PFSK-1 (cell line): ENCODE results near the gene SEC31B.

Source experiments
- FOXP2 ChIP-seq: optimal IDR thresholded peaks from 2 replicates; pipeline ENCODE3; 2011; ENCODE audit warnings: borderline replicate concordance, control low read depth, inconsistent platforms; ENCODE audit not compliant: insufficient read depth; ENCODE audit errors: extremely low read length, extremely low read depth
- POLR2AphosphoS5 ChIP-seq: IDR thresholded peaks from 2 replicates; pipeline ENCODE4 v1.6.1; 2012; ENCODE audit warnings: low read depth, mild to moderate bottlenecking, control low read depth, low read length, moderate library complexity
- TAF1 ChIP-seq: IDR thresholded peaks from 2 replicates; pipeline ENCODE4 v1.6.1; 2012; ENCODE audit warnings: low read length, control low read depth, borderline replicate concordance; ENCODE audit not compliant: insufficient read depth

- TF ChIP-seq FOXP2 (no peak), TAF1 (no peak), POLR2AphosphoS5 (no peak)
Measured at GRCh38 chr10:100480002-100480401, 39.7 kb downstream of the SEC31B start.
